Panc1 (cell line): ENCODE measurements around the gene CHID1. TPM values are rescaled to one million over a fixed set of nuclear protein-coding genes. Genes with fewer than 3 reads are reported as not detected.

ENCODE experiments used
- ATAC-seq: fragments of 200-7000 bp; cut with Tn5 transposase; 2 replicates; pipeline ENCODE4 v1.9.1; 2020; ENCODE audit warnings: mild to moderate bottlenecking, moderate library complexity
- BruUV-seq: library from RNA; stranded (reverse); fragments of 400-500 nt; replicated peaks from 2 replicates; lab custom pipeline; 2021; lab: Mats Ljungman, UMichigan
- CTCF ChIA-PET: fragments of 300-600 bp; sonication (Branson Sonifier 250); formaldehyde crosslinking; loops from one replicate; lab custom pipeline; 2022; ENCODE audit warnings: antibody characterized with exemption; lab: Charles Lee
- POLR2A ChIA-PET: fragments of 300-600 bp; sonication (Branson Sonifier 250); formaldehyde crosslinking; loops from one replicate; lab custom pipeline; 2022; ENCODE audit warnings: antibody characterized with exemption; lab: Charles Lee
- DNase-seq: peaks from one replicate; pipeline ENCODE4 v3.0.0-alpha.2; 2010; ENCODE audit warnings: low read depth, low spot score
- H3K27ac ChIP-seq: 2 replicates; pipeline ENCODE4 v1.5.1; 2011; ENCODE audit warnings: mild to moderate bottlenecking, low read length, inconsistent platforms
- H3K27me3 ChIP-seq: fragments of 200-500 bp; sonication (Bioruptor generic); 2 replicates; pipeline ENCODE4 v1.6.0; 2014; ENCODE audit warnings: low read length, inconsistent platforms; ENCODE audit not compliant: control insufficient read depth, insufficient read depth
- H3K36me3 ChIP-seq: fragments of 200-500 bp; sonication (Bioruptor generic); 2 replicates; pipeline ENCODE4 v1.5.1; 2014; ENCODE audit warnings: inconsistent platforms, mild to moderate bottlenecking, low read length, moderate library complexity; ENCODE audit not compliant: control insufficient read depth, insufficient read depth
- H3K4me1 ChIP-seq: 2 replicates; pipeline ENCODE4 v1.5.1; 2011; ENCODE audit warnings: inconsistent platforms, mild to moderate bottlenecking, low read length, moderate library complexity; ENCODE audit not compliant: control insufficient read depth, insufficient read depth
- H3K4me3 ChIP-seq, 2 experiments: 2 replicates each; pipeline ENCODE4 v1.5.1; 2011 to 2012; ENCODE audit warnings: low read depth in 2 of 2, low read length in 2 of 2, mild to moderate bottlenecking in 2 of 2, inconsistent platforms in 1 of 2, moderate library complexity in 1 of 2
- H3K9me3 ChIP-seq: fragments of 200-500 bp; sonication (Bioruptor generic); 2 replicates; pipeline ENCODE4 v1.5.1; 2014; ENCODE audit warnings: low read depth, mild to moderate bottlenecking, inconsistent platforms, low read length, moderate library complexity; ENCODE audit not compliant: control insufficient read depth, insufficient read depth
- POLR2AphosphoS5 ChIP-seq: IDR thresholded peaks from 2 replicates; pipeline ENCODE4 v1.6.1; 2012; ENCODE audit warnings: mild to moderate bottlenecking, low read depth, low read length, moderate library complexity
- REST ChIP-seq, 2 experiments: IDR thresholded peaks; 2 replicates each; pipeline ENCODE4 v1.6.1; 2011 to 2012; ENCODE audit warnings: low read depth in 2 of 2, control low read depth in 1 of 2, low read length in 1 of 2, mild to moderate bottlenecking in 1 of 2, moderate library complexity in 1 of 2; ENCODE audit not compliant: insufficient read depth in 1 of 2
- SIN3A ChIP-seq: IDR thresholded peaks from 2 replicates; pipeline ENCODE4 v1.6.1; 2012; ENCODE audit warnings: low read depth, mild to moderate bottlenecking, low read length, moderate library complexity, borderline replicate concordance; ENCODE audit not compliant: insufficient read depth
- TCF7L2 ChIP-seq: IDR thresholded peaks from 2 replicates; pipeline ENCODE4 v1.6.1; 2011; ENCODE audit warnings: mild to moderate bottlenecking, low read depth, low read length, inconsistent platforms
- in situ Hi-C: cut with HindIII; loops from 2 replicates; pipeline ENCODE4 v1.10.0; 2016; ENCODE audit warnings: low sequenced_read_pairs, low pct_unique_long_range_greater_than_20kb
- intact Hi-C: fragments of 100-400 bp; cut with micrococcal nuclease; formaldehyde crosslinking; loops from one replicate; pipeline ENCODE4 v1.10.0; 2022; ENCODE audit not compliant: unreplicated experiment
- total RNA-seq: library from RNA; stranded (reverse); gene quantifications from one replicate; pipeline ENCODE4 v1.2.1, GENCODE V29; 2021; ENCODE audit not compliant: unreplicated experiment
- TF ChIP-seq, protein P1 (sequence below): fragments of 450-650 bp; IDR thresholded peaks from 2 replicates; pipeline ENCODE4 v1.5.1; 2017; ENCODE audit warnings: mild to moderate bottlenecking

The CHID1 gene
- total RNA-seq, 1 experiment from 2014 or later: 224 TPM

DNA sequence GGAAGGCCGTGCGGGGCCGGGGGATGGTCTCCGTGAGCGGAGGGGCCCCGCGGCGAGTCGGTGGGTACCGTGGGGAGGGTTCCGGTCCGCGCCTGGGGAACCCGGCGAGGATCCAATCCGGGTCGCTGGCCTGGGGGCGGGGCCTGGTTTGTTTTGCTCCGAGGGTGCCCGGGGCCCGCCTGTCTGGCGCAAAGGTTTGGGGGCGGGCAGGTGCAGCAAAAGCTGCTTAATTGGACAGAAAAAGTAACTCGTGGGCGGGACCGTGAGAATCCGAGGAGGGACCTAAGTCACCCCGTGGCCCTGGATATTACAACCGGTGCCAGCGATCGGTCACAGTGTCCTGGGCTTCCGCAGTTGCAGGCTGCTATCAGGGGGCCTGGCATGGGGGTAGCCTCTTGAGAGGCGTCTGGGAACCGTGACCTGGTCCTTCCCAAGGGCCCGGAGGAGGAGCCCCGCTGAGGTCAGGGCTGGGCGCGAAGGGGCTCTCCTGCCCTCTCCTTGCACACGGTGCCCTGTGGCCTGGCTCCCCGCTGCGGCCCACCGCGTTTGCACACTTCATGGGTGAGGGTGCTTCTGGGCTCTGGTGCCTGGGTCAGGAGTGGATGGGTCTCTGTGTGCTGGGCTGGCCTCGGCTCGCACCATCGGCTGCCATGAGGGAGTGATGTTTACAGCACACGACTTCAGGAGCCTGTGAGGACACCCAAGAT lies 90.5 kb downstream of the CHID1 start:
- intact Hi-C loops: no loop called here
- Histone ChIP-seq H3K27ac (peak overlapping the region; percentile 89), H3K4me3 (peak overlapping the region; percentile 80 to 88), H3K27me3 (no peaks in the 10 kb centered on the region), H3K9me3 (no peaks in the 10 kb centered on the region), H3K4me1 (peaks cover 45% of the 10 kb centered on the region), H3K36me3 (0 out of 2 replicates have a peak, but pooled peaks cover 2% of the 10 kb centered on the region)
- ATAC-seq (peak; percentile 67), DNase-seq (no peak)
- ChIA-PET POLR2A (interaction anchor here (1.1 to 1.9 kb wide), 3 partner anchors 8 to 11 kb away, joined by 4 to 11 read pairs (median 9); partner anchors contain the start of gene CRACR2B), CTCF (interaction anchor here (0.7 kb wide), 1 partner anchor 18 kb away, joined by 3 read pairs; no protein-coding TSS in a partner anchor)
- in situ Hi-C loops: no loop called here
- peak; percentile 69; the same call in 1 of the 2 replicates for TF ChIP-seq POLR2AphosphoS5
- peak; percentile 88; the same call in 1 of the 2 replicates for TF ChIP-seq SIN3A
- TF ChIP-seq, protein P1, sequence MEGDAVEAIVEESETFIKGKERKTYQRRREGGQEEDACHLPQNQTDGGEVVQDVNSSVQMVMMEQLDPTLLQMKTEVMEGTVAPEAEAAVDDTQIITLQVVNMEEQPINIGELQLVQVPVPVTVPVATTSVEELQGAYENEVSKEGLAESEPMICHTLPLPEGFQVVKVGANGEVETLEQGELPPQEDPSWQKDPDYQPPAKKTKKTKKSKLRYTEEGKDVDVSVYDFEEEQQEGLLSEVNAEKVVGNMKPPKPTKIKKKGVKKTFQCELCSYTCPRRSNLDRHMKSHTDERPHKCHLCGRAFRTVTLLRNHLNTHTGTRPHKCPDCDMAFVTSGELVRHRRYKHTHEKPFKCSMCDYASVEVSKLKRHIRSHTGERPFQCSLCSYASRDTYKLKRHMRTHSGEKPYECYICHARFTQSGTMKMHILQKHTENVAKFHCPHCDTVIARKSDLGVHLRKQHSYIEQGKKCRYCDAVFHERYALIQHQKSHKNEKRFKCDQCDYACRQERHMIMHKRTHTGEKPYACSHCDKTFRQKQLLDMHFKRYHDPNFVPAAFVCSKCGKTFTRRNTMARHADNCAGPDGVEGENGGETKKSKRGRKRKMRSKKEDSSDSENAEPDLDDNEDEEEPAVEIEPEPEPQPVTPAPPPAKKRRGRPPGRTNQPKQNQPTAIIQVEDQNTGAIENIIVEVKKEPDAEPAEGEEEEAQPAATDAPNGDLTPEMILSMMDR: no peak
- BruUV-seq: TSS peak; percentile 85

GRCh38 chr11:819129-819931 lies 91.3 kb downstream of the CHID1 start:
- DNase-seq: no peak
- intact Hi-C loops: no loop called here

More at GRCh38 chr11:819129-819931, 91.3 kb downstream of the CHID1 start:
- ATAC-seq: peak; percentile 66
- peak overlapping the region; percentile 76 for H3K27ac ChIP-seq
- peaks cover 37% of the 10 kb centered on the region for H3K4me1 ChIP-seq
- no peaks in the 10 kb centered on the region for H3K9me3 ChIP-seq
- ChIA-PET CTCF (interaction anchor here (1.2 kb wide), 2 partner anchors 10 to 11 kb away, joined by 3 read pairs; partner anchors contain the start of gene RPLP2), POLR2A (interaction anchor here (0.6 to 1.9 kb wide), 4 partner anchors 9 to 254 kb away, joined by 4 to 11 read pairs (median 8); partner anchors contain the start of gene CRACR2B)
- TF ChIP-seq, protein P1: no peak
- TF ChIP-seq TCF7L2 (peak; percentile 79; the same call in 1 of the 2 replicates), REST (IDR thresholded peaks at IDR 0.05; ENCODE audit: insufficient read depth in 1 of 2, low read depth in 2 of 2, low read length in 1 of 2) (no peak), POLR2AphosphoS5 (peak; percentile 97), SIN3A (peak; percentile 83; the same call in 1 of the 2 replicates)
- H3K4me3 ChIP-seq: peak overlapping the region; percentile 80 to 88
- BruUV-seq: no TSS peak
- no peaks in the 10 kb centered on the region for H3K27me3 ChIP-seq
- in situ Hi-C loops: no loop called here
- H3K36me3 ChIP-seq: 0 out of 2 replicates have a peak, but pooled peaks cover 2% of the 10 kb centered on the region
